ENCODE measurements around the gene SCGB1D4. TPM values are rescaled to one million over a fixed set of nuclear protein-coding genes. Genes with fewer than 3 reads are reported as not detected.

Gene SCGB1D4
- total RNA-seq, 1 donor: not detected

DNA sequence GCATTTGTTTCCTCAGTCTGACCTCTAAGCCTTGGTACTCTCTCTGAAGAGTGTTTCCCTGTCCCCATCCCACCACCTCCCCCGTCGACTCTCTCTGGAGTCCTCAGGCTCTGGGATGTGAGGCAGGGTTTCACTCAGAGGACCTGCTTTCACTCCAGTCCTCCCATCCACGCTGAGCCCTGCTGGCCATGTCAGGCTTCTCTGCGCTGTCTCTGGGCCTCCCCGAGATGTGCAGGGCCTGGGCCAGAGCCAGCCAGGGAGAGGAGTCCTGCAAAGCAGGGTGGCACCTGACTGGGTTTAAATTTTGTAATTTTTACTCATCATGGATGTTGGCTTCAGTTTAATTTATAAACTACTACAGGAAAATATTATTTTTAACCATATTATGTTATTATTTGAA, 25.6 kb downstream of the SCGB1D4 start:
- H3K4me3 ChIP-seq (ENCODE audit: low read depth, low read length): no peak overlapping the region
- TF ChIP-seq, protein P1, sequence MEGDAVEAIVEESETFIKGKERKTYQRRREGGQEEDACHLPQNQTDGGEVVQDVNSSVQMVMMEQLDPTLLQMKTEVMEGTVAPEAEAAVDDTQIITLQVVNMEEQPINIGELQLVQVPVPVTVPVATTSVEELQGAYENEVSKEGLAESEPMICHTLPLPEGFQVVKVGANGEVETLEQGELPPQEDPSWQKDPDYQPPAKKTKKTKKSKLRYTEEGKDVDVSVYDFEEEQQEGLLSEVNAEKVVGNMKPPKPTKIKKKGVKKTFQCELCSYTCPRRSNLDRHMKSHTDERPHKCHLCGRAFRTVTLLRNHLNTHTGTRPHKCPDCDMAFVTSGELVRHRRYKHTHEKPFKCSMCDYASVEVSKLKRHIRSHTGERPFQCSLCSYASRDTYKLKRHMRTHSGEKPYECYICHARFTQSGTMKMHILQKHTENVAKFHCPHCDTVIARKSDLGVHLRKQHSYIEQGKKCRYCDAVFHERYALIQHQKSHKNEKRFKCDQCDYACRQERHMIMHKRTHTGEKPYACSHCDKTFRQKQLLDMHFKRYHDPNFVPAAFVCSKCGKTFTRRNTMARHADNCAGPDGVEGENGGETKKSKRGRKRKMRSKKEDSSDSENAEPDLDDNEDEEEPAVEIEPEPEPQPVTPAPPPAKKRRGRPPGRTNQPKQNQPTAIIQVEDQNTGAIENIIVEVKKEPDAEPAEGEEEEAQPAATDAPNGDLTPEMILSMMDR (IDR thresholded peaks at IDR 0.05; ENCODE audit: insufficient read depth, low read length): no peak
- no peak for DNase-seq (ENCODE audit: low read depth)

DNA sequence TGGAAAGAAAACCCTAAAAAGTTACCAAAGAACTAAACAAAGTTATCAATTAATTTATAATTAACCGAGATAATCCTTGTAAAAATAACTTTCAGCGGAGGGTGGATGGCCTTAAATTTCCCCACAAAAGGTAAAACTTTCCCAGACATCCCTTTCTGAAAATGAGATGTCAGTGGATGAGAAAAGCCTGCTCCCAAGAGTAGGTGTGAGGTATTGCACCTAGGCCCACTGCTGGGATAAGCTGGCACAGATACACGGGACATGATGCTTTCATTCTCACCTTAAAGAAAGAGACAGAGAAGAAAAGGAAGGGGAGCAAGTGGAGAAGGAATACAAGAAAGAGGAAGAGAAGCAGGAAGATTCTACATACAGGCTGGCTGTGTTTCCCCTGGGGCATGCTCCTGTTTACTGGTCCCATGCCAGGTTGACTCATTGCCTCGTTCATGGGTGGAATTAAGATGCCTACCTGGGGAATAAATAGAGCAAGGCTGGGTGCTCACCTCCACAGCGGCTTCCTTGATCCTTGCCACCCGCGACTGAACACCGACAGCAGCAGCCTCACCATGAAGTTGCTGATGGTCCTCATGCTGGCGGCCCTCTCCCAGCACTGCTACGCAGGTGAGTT, 29.1 kb downstream of the SCGB1D4 start, which contains the start of gene SCGB2A2:
Gene SCGB2A2, plus strand, starts transcription at position 505 of the 625 bp plus-strand sequence. Its CDS starts 59 bp downstream, at position 564.
- TF ChIP-seq, protein P1 (IDR thresholded peaks at IDR 0.05; ENCODE audit: insufficient read depth, low read length): peak; percentile 5
- H3K4me3 ChIP-seq (ENCODE audit: low read depth, low read length): no peak within 1 kb of the TSS
- no peak for DNase-seq (ENCODE audit: low read depth)

DNA sequence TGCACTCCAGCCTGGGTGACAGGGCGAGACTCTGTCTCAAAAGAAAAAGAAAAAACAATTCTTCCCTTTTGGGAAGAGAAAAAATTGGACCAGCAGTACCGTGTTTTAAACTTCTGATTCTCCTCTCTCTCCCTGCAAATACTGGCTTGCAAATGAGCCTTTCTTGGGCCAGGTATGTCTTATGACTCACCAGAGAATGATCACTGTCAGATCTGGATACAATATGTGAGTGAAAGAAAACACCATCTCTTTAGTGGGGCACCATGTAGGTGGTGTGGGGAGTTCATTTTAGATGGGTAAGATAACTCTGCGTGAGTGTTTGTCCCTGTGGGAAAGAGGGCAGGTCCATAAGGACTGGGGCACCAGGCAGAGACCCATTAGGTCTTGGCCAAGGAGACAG, 31.3 kb downstream of the SCGB1D4 start:
- H3K4me3 ChIP-seq (ENCODE audit: low read depth, low read length): no peak overlapping the region
- no peak for DNase-seq (ENCODE audit: low read depth)
- TF ChIP-seq, protein P1 (IDR thresholded peaks at IDR 0.05; ENCODE audit: insufficient read depth, low read length): no peak

DNA sequence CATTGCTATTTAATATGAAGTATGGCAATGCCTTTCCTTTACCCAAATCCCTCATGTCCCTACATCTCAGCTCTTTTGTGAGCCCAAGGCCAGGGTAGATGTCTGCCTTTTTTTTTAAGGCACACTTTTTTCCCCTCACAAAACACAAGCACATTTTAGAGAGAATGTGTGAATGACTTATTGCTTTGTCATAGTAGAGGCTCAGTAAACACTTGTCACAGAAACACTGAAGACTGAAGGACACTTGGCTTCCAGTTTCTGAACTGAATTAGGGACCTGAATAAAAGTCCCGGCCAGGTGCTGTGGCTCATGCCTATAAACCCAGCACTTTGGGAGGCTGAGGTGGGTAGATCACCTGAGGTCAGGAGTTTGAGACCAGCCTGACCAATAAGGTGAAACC, 31.8 kb downstream of the SCGB1D4 start:
- TF ChIP-seq, protein P1 (IDR thresholded peaks at IDR 0.05; ENCODE audit: insufficient read depth, low read length): no peak
- H3K4me3 ChIP-seq (ENCODE audit: low read depth, low read length): no peak overlapping the region
- no peak for DNase-seq (ENCODE audit: low read depth)

DNA sequence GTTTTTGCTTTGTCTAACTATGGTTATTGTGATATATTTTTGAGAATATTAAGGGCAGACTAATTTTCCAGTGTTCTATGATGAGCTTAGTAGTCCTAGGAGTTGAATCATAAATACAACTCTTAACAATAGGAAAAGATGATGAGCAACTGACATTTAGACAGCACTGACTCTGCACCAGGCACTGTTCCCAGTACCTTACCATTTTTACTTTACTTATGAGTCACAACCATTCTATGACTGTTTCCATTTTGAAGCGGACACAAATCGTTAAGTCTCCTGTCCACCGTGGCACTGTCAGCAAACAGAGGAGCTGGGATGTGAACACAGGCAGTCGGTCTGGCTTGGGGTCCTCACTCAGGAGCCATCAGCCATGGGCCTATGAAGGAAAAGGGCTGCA, 32.3 kb downstream of the SCGB1D4 start:
- peak; percentile 9 for DNase-seq (ENCODE audit: low read depth)
- TF ChIP-seq, protein P1 (IDR thresholded peaks at IDR 0.05; ENCODE audit: insufficient read depth, low read length): no peak
- no peak overlapping the region for H3K4me3 ChIP-seq (ENCODE audit: low read depth, low read length)

DNA sequence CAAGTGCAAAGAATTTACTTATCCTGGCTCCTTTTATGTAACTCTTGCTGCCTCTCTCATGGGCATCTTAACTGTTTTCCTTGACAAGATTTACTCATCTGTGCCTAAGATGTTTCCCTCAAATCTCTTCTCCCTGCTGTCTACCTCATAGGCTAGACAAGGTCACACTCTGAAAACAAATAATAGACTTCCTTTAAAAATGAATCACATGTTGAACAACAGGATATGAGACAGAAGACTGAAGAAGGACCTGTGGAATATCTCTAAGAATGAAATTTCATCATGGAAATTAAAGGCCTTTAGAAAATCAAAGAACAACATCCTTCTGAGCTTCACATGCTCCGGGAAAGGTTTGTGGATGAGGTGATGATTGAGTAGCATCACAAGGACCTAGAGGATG, 34.9 kb downstream of the SCGB1D4 start:
- TF ChIP-seq, protein P1 (IDR thresholded peaks at IDR 0.05; ENCODE audit: insufficient read depth, low read length): no peak
- no peak for DNase-seq (ENCODE audit: low read depth)
- no peak overlapping the region for H3K4me3 ChIP-seq (ENCODE audit: low read depth, low read length)
